DND-41 (cell line): ENCODE results near the gene PIGW.

Source experiments
- EZH2 ChIP-seq: IDR thresholded peaks from 3 replicates; pipeline ENCODE4 v1.6.1; 2012; ENCODE audit warnings: borderline replicate concordance, low read depth, mild to moderate bottlenecking, moderate library complexity, low read length, inconsistent platforms; ENCODE audit not compliant: severe bottlenecking
- TF ChIP-seq, protein P1 (sequence below): IDR thresholded peaks from 2 replicates; pipeline ENCODE4 v1.5.1; 2012; ENCODE audit warnings: borderline replicate concordance, low read length, moderate library complexity, mild to moderate bottlenecking; ENCODE audit not compliant: poor library complexity, severe bottlenecking; ENCODE audit errors: extremely low read depth

DNA sequence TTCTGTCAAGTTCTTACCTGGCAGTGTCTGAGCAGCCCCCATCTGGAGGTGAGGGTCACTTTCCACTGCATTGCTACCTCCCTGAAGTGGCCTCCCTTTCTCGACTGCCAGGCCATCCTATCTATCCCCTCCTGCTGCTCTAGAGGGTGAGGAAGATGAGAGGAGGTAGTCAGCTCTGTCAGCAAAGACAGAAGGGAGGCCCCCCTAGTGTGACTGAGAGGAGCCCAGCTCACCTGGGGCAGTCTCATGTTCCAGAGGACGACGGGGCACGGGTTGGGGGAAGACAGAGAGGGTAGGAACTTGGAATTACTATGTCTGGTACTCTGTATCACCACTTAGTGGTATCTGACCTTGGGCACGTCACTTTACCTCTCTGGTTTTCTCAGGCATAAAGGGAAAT is 22.1 kb upstream of the PIGW start:
- TF ChIP-seq, protein P1, sequence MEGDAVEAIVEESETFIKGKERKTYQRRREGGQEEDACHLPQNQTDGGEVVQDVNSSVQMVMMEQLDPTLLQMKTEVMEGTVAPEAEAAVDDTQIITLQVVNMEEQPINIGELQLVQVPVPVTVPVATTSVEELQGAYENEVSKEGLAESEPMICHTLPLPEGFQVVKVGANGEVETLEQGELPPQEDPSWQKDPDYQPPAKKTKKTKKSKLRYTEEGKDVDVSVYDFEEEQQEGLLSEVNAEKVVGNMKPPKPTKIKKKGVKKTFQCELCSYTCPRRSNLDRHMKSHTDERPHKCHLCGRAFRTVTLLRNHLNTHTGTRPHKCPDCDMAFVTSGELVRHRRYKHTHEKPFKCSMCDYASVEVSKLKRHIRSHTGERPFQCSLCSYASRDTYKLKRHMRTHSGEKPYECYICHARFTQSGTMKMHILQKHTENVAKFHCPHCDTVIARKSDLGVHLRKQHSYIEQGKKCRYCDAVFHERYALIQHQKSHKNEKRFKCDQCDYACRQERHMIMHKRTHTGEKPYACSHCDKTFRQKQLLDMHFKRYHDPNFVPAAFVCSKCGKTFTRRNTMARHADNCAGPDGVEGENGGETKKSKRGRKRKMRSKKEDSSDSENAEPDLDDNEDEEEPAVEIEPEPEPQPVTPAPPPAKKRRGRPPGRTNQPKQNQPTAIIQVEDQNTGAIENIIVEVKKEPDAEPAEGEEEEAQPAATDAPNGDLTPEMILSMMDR, result no peak
- no peak for TF ChIP-seq EZH2
